HPDE6-E6E7 (cell line): Measurements from ENCODE around the gene NANP.
"Not testable (repeated sequence)": the region's sequence is repeated elsewhere in the genome, so short reads cannot be mapped to it uniquely, and the experiment has no call there.

Experiments
- DNase-seq: peaks from one replicate; pipeline ENCODE4 v3.0.0; 2011; ENCODE audit warnings: missing footprints; ENCODE audit errors: extremely low spot score

The NANP gene

GRCh38 chr20:25606094-25606695, 17.6 kb downstream of the NANP start:
- DNase-seq: no peak

- no peak for DNase-seq
Observed at GRCh38 chr20:25605148-25605547, 18.7 kb downstream of the NANP start.

GRCh38 chr20:25604611-25605010, 19.2 kb downstream of the NANP start:
- DNase-seq: no peak

- not testable (repeated sequence) for DNase-seq
Observed at GRCh38 chr20:25602914-25603309, 20.9 kb downstream of the NANP start.

- DNase-seq: not testable (repeated sequence)
Observed at GRCh38 chr20:25602191-25602913, 21.5 kb downstream of the NANP start.

- DNase-seq: no peak
Observed at GRCh38 chr20:25601659-25602058, 22.2 kb downstream of the NANP start.

GRCh38 chr20:25600632-25601031, 23.2 kb downstream of the NANP start:
- no peak for DNase-seq

GRCh38 chr20:25592135-25592852, 31.5 kb downstream of the NANP start:
- DNase-seq: no peak

GRCh38 chr20:25590778-25591177, 33.0 kb downstream of the NANP start:
- DNase-seq: not testable (repeated sequence)

- DNase-seq: no peak
Observed at GRCh38 chr20:25588491-25588890, 35.3 kb downstream of the NANP start.

- no peak for DNase-seq
Observed at GRCh38 chr20:25587536-25587935, 36.3 kb downstream of the NANP start.

- DNase-seq: no peak
Observed at GRCh38 chr20:25586877-25587276, 36.9 kb downstream of the NANP start.

- peak; percentile 80 for DNase-seq
Observed at GRCh38 chr20:25584905-25585704, 38.7 kb downstream of the NANP start, which contains the start of gene NINL. Gene NINL, minus strand, starts transcription at chr20:25585531. Its CDS starts 58,944 bp downstream, at chr20:25526587.

GRCh38 chr20:25583607-25584006, 40.2 kb downstream of the NANP start:
- not testable (repeated sequence) for DNase-seq

GRCh38 chr20:25580711-25581110, 43.1 kb downstream of the NANP start:
- no peak for DNase-seq

- DNase-seq: no peak
Observed at GRCh38 chr20:25579081-25579770, 44.6 kb downstream of the NANP start.

- no peak for DNase-seq
Observed at GRCh38 chr20:25576783-25577530, 46.9 kb downstream of the NANP start.

GRCh38 chr20:25574411-25574810, 49.4 kb downstream of the NANP start:
- DNase-seq: no peak

- no peak for DNase-seq
Observed at GRCh38 chr20:25573288-25574251, 50.2 kb downstream of the NANP start.
